Measurements from ENCODE around the gene NPHP4.

Gene NPHP4

GRCh38 chr1:5868931-5869500, 123.2 kb downstream of the NPHP4 start:
- H3K4me3 ChIP-seq (ENCODE audit: low read depth, low read length): no peak overlapping the region
- no peak for TF ChIP-seq CTCF (conservative IDR thresholded peaks at IDR 0.05; ENCODE audit: low read depth, low read length)
- DNase-seq (ENCODE audit: low read depth): no peak

DNA sequence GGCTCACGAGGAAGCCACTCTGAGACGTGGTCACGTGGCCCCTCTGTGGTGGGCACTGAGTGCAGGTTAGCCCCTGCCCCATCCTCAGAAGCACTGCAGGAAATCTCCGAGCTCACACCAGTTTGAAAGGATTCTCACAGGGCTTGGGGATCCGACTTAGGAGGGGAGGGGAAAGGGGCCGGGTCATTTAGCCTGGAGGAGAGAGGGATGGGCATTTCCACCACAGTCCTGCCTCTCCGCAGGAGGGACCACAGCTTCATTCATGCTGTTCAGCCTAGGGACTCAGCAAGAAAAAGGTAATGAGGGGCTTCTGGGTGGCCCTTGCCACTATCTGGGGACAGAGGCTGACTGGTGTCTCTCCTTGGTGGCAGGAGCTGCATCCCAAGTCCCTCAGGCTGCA, 126.5 kb downstream of the NPHP4 start:
- H3K4me3 ChIP-seq (ENCODE audit: low read depth, low read length): no peak overlapping the region
- TF ChIP-seq CTCF (conservative IDR thresholded peaks at IDR 0.05; ENCODE audit: low read depth, low read length): no peak
- no peak for DNase-seq (ENCODE audit: low read depth)

DNA sequence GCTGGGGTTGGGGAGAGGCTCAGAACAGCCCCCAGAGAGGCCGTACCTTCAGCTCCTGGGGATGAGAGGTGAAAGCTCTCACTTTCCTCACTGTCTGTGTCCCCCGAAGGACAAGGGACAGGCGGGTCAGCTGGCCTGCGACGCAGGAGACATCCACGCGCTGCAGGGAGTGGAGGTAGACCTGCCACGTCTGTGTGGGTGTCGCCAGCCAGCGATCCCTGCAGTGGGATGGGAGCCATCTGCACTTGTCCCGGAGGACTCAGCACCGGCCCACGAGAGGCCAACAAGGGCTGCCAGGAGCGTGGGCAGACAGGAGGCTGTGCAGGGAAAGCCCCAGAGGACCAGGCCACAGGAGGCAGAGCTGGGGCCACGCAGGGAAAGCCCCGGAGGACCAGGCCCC, 127.2 kb downstream of the NPHP4 start:
- no peak overlapping the region for H3K4me3 ChIP-seq (ENCODE audit: low read depth, low read length)
- no peak for TF ChIP-seq CTCF (conservative IDR thresholded peaks at IDR 0.05; ENCODE audit: low read depth, low read length)
- no peak for DNase-seq (ENCODE audit: low read depth)

- no peak for DNase-seq (ENCODE audit: low read depth)
- TF ChIP-seq CTCF (conservative IDR thresholded peaks at IDR 0.05; ENCODE audit: low read depth, low read length): no peak
These were observed 128.0 kb downstream of the NPHP4 start for GRCh38 chr1:5864256-5864655.

GRCh38 chr1:5863238-5863637, 129.0 kb downstream of the NPHP4 start:
- H3K4me3 ChIP-seq (ENCODE audit: low read depth, low read length): no peak overlapping the region
- no peak for TF ChIP-seq CTCF (conservative IDR thresholded peaks at IDR 0.05; ENCODE audit: low read depth, low read length)
- no peak for DNase-seq (ENCODE audit: low read depth)

More at GRCh38 chr1:5864256-5864655, 128.0 kb downstream of the NPHP4 start:
- H3K4me3 ChIP-seq (ENCODE audit: low read depth, low read length): no peak overlapping the region

DNA sequence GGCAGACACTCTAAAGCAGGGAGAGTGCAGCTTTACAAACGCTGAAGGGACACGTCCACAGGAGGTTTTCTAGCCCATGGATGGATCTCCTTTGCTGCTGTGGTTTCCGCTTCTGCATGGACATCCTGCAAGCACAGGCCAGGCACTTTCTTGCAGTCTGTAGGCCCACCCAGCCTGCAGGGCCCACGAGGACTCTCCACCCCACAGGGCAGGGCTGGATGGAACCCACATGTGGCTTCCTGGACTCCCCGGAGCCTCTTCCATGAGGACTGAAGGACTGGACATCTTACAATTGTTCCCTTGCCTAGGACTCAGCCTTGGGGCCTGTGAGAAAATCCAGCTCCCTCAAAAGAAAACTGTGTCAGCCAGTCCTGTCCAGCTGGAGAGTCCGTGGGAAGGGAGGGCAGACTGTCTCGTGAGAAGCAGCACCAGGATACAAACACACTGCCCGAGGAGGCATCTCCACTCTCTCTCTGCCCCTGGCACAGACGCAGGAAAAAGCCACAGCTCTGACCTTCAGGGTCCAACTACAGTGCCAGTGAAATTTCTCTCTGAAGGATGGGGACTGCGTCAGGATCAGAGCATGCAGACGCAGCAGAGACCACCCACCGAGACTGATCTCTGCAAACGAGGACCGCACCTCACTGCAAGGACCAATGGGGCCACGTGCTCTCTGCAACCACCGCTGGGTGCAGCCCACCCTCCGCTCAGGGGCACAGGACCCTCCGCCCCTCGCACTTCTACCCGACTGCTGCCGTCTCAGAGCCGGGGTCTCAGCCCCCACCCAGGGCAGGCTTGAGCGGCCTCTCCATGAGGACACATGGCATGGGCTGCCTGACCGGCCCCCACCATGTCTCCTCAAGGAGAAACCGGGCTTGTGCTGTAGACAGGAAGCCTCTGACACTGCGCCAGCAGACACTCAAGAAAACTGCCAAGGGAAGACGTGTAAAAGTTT, 130.1 kb downstream of the NPHP4 start:
- TF ChIP-seq CTCF (conservative IDR thresholded peaks at IDR 0.05; ENCODE audit: low read depth, low read length): no peak
- DNase-seq (ENCODE audit: low read depth): no peak
- no peak overlapping the region for H3K4me3 ChIP-seq (ENCODE audit: low read depth, low read length)
